Prostate gland (tissue), 2 donors: ENCODE results near the gene CES4A. TPM values are rescaled to one million over a fixed set of nuclear protein-coding genes. Genes with fewer than 3 reads are reported as not detected.
"Not testable (repeated sequence)": the region's sequence is repeated elsewhere in the genome, so short reads cannot be mapped to it uniquely, and the experiment has no call there.

Experiments
- DNase-seq: peaks from one replicate; pipeline ENCODE4 v3.0.0-alpha.2; 2019; ENCODE audit warnings: low spot score
- H3K27ac ChIP-seq, 2 donors: fragments of 200-600 bp; sonication (generic); 2 replicates each; pipeline ENCODE4 v1.5.1; 2017 to 2019
- H3K27me3 ChIP-seq: fragments of 200-600 bp; sonication (generic); replicated peaks from 2 replicates; pipeline ENCODE4 v1.5.1; 2019; ENCODE audit not compliant: insufficient read depth
- H3K36me3 ChIP-seq, 2 donors: fragments of 200-600 bp; sonication (generic); 1 replicate in 1 of 2; 2 replicates in 1 of 2; pipeline versions ENCODE4 v1.5.1 to v1.8.1; 2017 to 2019
- H3K4me1 ChIP-seq: fragments of 200-600 bp; sonication (generic); replicated peaks from 2 replicates; pipeline ENCODE4 v1.5.1; 2019
- H3K4me3 ChIP-seq, 2 donors: fragments of 200-600 bp; sonication (generic); 2 replicates each; pipeline ENCODE4 v1.5.1; 2017 to 2019
- H3K9me3 ChIP-seq: fragments of 200-600 bp; sonication (generic); 2 replicates; pipeline ENCODE4 v1.5.1; 2017
- POLR2A ChIP-seq: fragments of 450-650 bp; IDR thresholded peaks from one replicate; pipeline ENCODE4 v1.6.1; 2016; ENCODE audit warnings: antibody characterized with exemption, mild to moderate bottlenecking
- POLR2AphosphoS5 ChIP-seq: sonication (generic); formaldehyde crosslinking; IDR thresholded peaks from one replicate; pipeline ENCODE4 v1.6.1; 2017; ENCODE audit warnings: antibody characterized with exemption
- WGBS: methylation state at CpG from one replicate; pipeline ENCODE4 v1.1.5; 2018; 5-methylcytosine and 5-hydroxymethylcytosine counted together
- intact Hi-C: fragments of 100-400 bp; cut with DNase I; formaldehyde crosslinking; loops from one replicate; pipeline ENCODE4 v1.14.2; 2022
- total RNA-seq, 2 donors: library from RNA; depleted of rRNA; stranded (reverse); fragments of >200 nt; gene quantifications; one replicate each; pipeline ENCODE4 v1.1.0, GENCODE V29; 2016
- TF ChIP-seq, protein P1 (sequence below), 4 experiments: fragments of 200-600 bp in 2 of 4; fragments of 450-650 bp in 2 of 4; sonication (generic) in 2 of 4; IDR thresholded peaks; 1 replicate in 3 of 4; 2 replicates in 1 of 4; pipeline ENCODE4 v1.5.1; 2016 to 2019; ENCODE audit warnings: antibody characterized with exemption in 4 of 4, mild to moderate bottlenecking in 2 of 4, moderate library complexity in 2 of 4

Gene CES4A
- total RNA-seq, 2 donors from 2014 or later = 1.4 to 10.7 TPM

GRCh38 chr16:66973716-66974115 lies 14.7 kb upstream of the CES4A start:
- H3K4me1 ChIP-seq = no peaks in the 10 kb centered on the region
- H3K36me3 ChIP-seq = no peaks in the 10 kb centered on the region
- TF ChIP-seq POLR2A (no peak), POLR2AphosphoS5 (no peak)
- TF ChIP-seq, protein P1, sequence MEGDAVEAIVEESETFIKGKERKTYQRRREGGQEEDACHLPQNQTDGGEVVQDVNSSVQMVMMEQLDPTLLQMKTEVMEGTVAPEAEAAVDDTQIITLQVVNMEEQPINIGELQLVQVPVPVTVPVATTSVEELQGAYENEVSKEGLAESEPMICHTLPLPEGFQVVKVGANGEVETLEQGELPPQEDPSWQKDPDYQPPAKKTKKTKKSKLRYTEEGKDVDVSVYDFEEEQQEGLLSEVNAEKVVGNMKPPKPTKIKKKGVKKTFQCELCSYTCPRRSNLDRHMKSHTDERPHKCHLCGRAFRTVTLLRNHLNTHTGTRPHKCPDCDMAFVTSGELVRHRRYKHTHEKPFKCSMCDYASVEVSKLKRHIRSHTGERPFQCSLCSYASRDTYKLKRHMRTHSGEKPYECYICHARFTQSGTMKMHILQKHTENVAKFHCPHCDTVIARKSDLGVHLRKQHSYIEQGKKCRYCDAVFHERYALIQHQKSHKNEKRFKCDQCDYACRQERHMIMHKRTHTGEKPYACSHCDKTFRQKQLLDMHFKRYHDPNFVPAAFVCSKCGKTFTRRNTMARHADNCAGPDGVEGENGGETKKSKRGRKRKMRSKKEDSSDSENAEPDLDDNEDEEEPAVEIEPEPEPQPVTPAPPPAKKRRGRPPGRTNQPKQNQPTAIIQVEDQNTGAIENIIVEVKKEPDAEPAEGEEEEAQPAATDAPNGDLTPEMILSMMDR (IDR thresholded peaks at IDR 0.05) = no peak
- H3K27me3 ChIP-seq = no peaks in the 10 kb centered on the region
- H3K27ac ChIP-seq = no peak overlapping the region
- intact Hi-C loops = no loop called here
- H3K4me3 ChIP-seq = no peak overlapping the region
- no peak for DNase-seq
- no peaks in the 10 kb centered on the region for H3K9me3 ChIP-seq
- 87% methylated on average over 5 of the region's 6 CpGs for WGBS

GRCh38 chr16:66974156-66974931 lies 14.0 kb upstream of the CES4A start:
- H3K4me1 ChIP-seq, H3K4me3 ChIP-seq, H3K27ac ChIP-seq, DNase-seq, intact Hi-C loops, H3K27me3 ChIP-seq, H3K36me3 ChIP-seq, H3K9me3 ChIP-seq: not testable (repeated sequence)
- WGBS = 91% methylated on average over 29 of the region's 32 CpGs

DNA sequence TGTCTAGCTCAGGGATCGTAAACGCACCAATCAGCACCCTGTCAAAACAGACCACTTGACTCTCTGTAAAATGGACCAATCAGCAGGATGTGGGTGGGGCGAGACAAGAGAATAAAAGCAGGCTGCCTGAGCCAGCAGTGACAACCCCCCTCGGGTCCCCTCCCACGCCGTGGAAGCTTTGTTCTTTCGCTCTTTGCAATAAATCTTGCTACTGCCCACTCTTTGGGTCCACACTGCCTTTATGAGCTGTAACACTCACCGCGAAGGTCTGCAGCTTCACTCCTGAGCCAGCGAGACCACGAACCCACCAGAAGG lies 13.5 kb upstream of the CES4A start:
- H3K27ac ChIP-seq, H3K9me3 ChIP-seq, H3K27me3 ChIP-seq, DNase-seq, H3K36me3 ChIP-seq, H3K4me3 ChIP-seq, intact Hi-C loops, H3K4me1 ChIP-seq: not testable (repeated sequence)
- 21% methylated on average over 11 of the region's 11 CpGs for WGBS

DNA sequence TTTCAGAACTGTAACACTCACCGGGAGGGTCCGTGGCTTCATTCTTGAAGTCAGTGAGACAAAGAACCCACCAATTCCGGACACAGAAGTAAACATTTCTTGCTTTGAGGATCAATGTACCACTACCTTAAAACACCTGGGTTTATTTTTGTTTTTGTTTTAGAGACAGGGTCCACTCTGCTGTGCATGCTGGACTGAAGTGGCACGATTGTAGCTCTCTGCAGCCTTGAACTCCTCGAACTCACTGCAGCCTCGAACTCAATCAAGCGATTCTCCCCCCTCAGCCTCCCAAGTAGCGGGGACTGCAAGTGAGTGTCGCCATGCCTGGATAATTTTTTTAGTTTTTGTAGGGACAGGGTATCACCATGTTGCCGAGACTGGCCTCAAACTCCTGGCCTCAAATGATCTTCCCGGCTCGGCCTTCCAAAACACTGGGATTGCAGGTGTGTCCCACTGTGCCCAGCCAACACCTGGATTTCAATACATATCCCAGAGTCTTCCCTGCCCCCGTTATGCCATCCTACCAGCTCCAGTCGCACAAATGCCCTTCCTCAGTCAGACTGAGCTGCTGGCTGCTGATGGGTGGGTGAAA lies 13.0 kb upstream of the CES4A start:
- no peak overlapping the region for H3K4me3 ChIP-seq
- TF ChIP-seq POLR2A = no peak
- TF ChIP-seq POLR2AphosphoS5 = no peak
- TF ChIP-seq, protein P1 (IDR thresholded peaks at IDR 0.05) = no peak
- WGBS = 83% methylated on average over 14 of the region's 14 CpGs
- DNase-seq = no peak
- no peaks in the 10 kb centered on the region for H3K4me1 ChIP-seq
- H3K36me3 ChIP-seq = no peaks in the 10 kb centered on the region
- intact Hi-C loops = no loop called here
- H3K9me3 ChIP-seq = no peaks in the 10 kb centered on the region
- H3K27me3 ChIP-seq = no peaks in the 10 kb centered on the region
- H3K27ac ChIP-seq = no peak overlapping the region

- H3K9me3 ChIP-seq = no peaks in the 10 kb centered on the region
- no peaks in the 10 kb centered on the region for H3K4me1 ChIP-seq
- no peak for TF ChIP-seq POLR2A
- TF ChIP-seq, protein P1 (IDR thresholded peaks at IDR 0.05) = no peak
- no peak for TF ChIP-seq POLR2AphosphoS5
- no peak overlapping the region for H3K27ac ChIP-seq
- WGBS = 41% methylated on average over 13 of the region's 13 CpGs
- no peaks in the 10 kb centered on the region for H3K27me3 ChIP-seq
- H3K4me3 ChIP-seq = no peak overlapping the region
- H3K36me3 ChIP-seq = no peaks in the 10 kb centered on the region
- DNase-seq = no peak
- intact Hi-C loops = loop anchor here (1.0 to 2.0 kb wide), 2 partner anchors 179 to 208 kb away; no protein-coding TSS in a partner anchor
Measured at GRCh38 chr16:66976746-66977145, 11.6 kb upstream of the CES4A start.
